ENCODE results near the gene B3GAT1.

B3GAT1 gene, protein sequence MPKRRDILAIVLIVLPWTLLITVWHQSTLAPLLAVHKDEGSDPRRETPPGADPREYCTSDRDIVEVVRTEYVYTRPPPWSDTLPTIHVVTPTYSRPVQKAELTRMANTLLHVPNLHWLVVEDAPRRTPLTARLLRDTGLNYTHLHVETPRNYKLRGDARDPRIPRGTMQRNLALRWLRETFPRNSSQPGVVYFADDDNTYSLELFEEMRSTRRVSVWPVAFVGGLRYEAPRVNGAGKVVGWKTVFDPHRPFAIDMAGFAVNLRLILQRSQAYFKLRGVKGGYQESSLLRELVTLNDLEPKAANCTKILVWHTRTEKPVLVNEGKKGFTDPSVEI

DNA sequence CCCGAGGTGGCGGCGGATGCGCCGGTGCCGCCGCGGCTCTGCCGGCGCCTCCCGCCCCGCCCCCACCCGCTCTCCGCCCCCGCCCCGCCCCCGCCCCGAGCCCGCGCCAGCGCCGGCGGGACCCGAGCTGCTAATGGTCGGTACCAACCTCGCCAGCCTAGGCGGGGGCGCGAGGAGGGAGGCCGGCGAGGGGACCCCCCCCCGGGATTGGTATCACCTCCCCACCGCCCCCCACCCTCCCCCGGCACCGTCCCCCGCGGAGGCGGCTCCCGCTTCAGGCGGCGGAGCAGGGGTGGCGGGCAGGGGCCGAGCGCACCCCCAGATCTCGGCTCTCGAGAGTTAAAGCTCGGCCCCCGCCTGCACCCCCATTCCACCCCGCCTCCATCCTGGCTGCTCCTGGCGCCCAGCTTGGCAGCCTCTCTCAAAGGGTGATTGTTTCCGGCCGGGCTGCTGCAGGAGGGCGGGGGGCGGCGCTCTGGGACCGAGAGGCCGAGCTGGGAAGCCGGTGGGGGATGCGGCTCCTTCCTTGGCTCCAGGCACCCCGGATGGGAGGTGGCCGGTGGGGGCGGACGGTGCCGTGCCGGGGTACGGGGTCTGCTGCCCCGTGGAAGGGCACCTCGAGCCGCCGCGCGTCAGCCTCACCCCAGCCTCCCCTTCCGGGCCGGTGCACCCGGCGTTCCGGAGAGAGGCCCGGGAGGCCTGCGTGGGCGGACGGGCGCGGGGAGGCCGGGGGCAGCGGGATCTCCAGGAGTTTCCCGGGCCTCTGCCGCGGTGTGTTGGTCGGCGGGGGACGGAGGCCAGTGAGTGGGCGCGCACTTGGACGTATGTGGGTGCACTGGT is at the start of gene B3GAT1:
Gene B3GAT1 (minus strand): TSS at position 40 of the 840 bp plus-strand sequence. CDS start 24,583 bp downstream, outside the sequence.
- no peak within 1 kb of the TSS for H3K4me2 ChIP-seq (ENCODE audit: low read length)

DNA sequence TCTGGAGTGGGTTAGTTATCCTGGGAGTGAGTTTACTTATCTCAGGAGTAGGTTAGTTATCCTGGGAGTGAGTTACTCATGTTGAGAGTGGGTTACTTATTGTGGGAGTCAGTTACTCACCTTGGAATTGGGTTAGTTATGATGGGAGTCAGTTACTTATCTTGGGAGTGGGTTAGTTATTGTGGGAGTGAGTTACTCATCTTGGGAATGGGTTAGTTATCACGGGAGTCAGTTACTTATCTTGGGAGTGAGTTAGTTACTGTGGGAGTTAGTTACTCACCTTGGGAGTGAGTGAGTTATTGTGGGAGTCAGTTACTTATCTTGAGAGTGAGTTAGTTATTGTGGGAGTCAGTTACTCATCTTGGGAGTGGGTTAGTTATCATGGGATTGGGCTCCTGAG is 49.6 kb upstream of the B3GAT1 start:
- H3K79me2 ChIP-seq (ENCODE audit: low read length), result no peaks in the 10 kb centered on the region
- no peaks in the 10 kb centered on the region for H3K27me3 ChIP-seq (ENCODE audit: low read depth, low read length)
- H3K36me3 ChIP-seq (replicated peaks; ENCODE audit: low read depth, low read length), result no peaks in the 10 kb centered on the region
- H3K27ac ChIP-seq (ENCODE audit: low read length), result no peak overlapping the region
- no peak overlapping the region for H3K9ac ChIP-seq (ENCODE audit: low read length)
- no peak overlapping the region for H3K4me3 ChIP-seq (ENCODE audit: low read length)
- H2AFZ ChIP-seq (ENCODE audit: low read depth, low read length), result no peak overlapping the region
- H3K4me1 ChIP-seq (ENCODE audit: low read length), result no peaks in the 10 kb centered on the region
- TF ChIP-seq, protein P1, sequence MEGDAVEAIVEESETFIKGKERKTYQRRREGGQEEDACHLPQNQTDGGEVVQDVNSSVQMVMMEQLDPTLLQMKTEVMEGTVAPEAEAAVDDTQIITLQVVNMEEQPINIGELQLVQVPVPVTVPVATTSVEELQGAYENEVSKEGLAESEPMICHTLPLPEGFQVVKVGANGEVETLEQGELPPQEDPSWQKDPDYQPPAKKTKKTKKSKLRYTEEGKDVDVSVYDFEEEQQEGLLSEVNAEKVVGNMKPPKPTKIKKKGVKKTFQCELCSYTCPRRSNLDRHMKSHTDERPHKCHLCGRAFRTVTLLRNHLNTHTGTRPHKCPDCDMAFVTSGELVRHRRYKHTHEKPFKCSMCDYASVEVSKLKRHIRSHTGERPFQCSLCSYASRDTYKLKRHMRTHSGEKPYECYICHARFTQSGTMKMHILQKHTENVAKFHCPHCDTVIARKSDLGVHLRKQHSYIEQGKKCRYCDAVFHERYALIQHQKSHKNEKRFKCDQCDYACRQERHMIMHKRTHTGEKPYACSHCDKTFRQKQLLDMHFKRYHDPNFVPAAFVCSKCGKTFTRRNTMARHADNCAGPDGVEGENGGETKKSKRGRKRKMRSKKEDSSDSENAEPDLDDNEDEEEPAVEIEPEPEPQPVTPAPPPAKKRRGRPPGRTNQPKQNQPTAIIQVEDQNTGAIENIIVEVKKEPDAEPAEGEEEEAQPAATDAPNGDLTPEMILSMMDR (IDR thresholded peaks at IDR 0.05; ENCODE audit: low read depth, low read length), result no peak
- no peak for TF ChIP-seq EZH2phosphoT487 (IDR thresholded peaks at IDR 0.05; ENCODE audit: low read depth)
- H3K9me3 ChIP-seq (ENCODE audit: insufficient read depth, low read length), result no peaks in the 10 kb centered on the region
- H4K20me1 ChIP-seq (ENCODE audit: insufficient read depth, low read length), result no peaks in the 10 kb centered on the region
- H3K4me2 ChIP-seq (ENCODE audit: low read length), result no peak overlapping the region

More for the DNA sequence above, at the start of gene B3GAT1:
- H4K20me1 ChIP-seq (ENCODE audit: insufficient read depth, low read length), result no peaks in the 10 kb centered on the region
- no peaks in the 10 kb centered on the region for H3K36me3 ChIP-seq (replicated peaks; ENCODE audit: low read depth, low read length)
- no peak within 1 kb of the TSS for H2AFZ ChIP-seq (ENCODE audit: low read depth, low read length)
- H3K79me2 ChIP-seq (ENCODE audit: low read length), result no peaks in the 10 kb centered on the region
- H3K9ac ChIP-seq (ENCODE audit: low read length), result no peak within 1 kb of the TSS
- no peaks in the 10 kb centered on the region for H3K4me1 ChIP-seq (ENCODE audit: low read length)
- H3K4me3 ChIP-seq (ENCODE audit: low read length), result no peak within 1 kb of the TSS
- no peak for TF ChIP-seq EZH2phosphoT487 (IDR thresholded peaks at IDR 0.05; ENCODE audit: low read depth)
- TF ChIP-seq, protein P1 (IDR thresholded peaks at IDR 0.05; ENCODE audit: low read depth, low read length), result no peak
- no peak within 1 kb of the TSS for H3K27ac ChIP-seq (ENCODE audit: low read length)
- peaks cover 23% of the 10 kb centered on the region for H3K27me3 ChIP-seq (ENCODE audit: low read depth, low read length)
- H3K9me3 ChIP-seq (ENCODE audit: insufficient read depth, low read length), result no peaks in the 10 kb centered on the region

DNA sequence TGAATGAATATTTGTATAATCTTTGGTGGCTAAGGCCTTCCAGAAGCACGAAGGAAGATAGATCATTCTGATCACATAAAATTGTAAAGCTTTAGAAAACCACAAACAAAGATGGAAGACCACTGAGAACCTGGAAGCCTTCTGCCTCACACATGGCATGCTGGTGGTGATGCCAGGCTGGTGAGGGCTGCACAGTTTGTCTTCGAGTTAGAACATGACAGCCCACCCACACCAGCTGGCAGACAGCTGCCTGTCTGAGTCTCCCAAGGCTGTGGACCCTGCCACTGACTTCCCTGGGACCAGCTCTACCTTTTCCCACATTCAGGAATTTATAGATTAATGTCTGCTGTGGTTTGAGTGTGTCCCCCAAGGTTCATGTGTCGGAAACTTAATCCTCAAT is 48.8 kb upstream of the B3GAT1 start:
- H4K20me1 ChIP-seq (ENCODE audit: insufficient read depth, low read length), result no peaks in the 10 kb centered on the region
- H3K4me3 ChIP-seq (ENCODE audit: low read length), result no peak overlapping the region
- no peak overlapping the region for H2AFZ ChIP-seq (ENCODE audit: low read depth, low read length)
- H3K27me3 ChIP-seq (ENCODE audit: low read depth, low read length), result no peaks in the 10 kb centered on the region
- no peaks in the 10 kb centered on the region for H3K79me2 ChIP-seq (ENCODE audit: low read length)
- no peak overlapping the region for H3K4me2 ChIP-seq (ENCODE audit: low read length)
- TF ChIP-seq, protein P1 (IDR thresholded peaks at IDR 0.05; ENCODE audit: low read depth, low read length), result no peak
- no peak for TF ChIP-seq EZH2phosphoT487 (IDR thresholded peaks at IDR 0.05; ENCODE audit: low read depth)
- no peaks in the 10 kb centered on the region for H3K4me1 ChIP-seq (ENCODE audit: low read length)
- H3K27ac ChIP-seq (ENCODE audit: low read length), result no peak overlapping the region
- no peaks in the 10 kb centered on the region for H3K9me3 ChIP-seq (ENCODE audit: insufficient read depth, low read length)
- no peaks in the 10 kb centered on the region for H3K36me3 ChIP-seq (replicated peaks; ENCODE audit: low read depth, low read length)
- H3K9ac ChIP-seq (ENCODE audit: low read length), result no peak overlapping the region

DNA sequence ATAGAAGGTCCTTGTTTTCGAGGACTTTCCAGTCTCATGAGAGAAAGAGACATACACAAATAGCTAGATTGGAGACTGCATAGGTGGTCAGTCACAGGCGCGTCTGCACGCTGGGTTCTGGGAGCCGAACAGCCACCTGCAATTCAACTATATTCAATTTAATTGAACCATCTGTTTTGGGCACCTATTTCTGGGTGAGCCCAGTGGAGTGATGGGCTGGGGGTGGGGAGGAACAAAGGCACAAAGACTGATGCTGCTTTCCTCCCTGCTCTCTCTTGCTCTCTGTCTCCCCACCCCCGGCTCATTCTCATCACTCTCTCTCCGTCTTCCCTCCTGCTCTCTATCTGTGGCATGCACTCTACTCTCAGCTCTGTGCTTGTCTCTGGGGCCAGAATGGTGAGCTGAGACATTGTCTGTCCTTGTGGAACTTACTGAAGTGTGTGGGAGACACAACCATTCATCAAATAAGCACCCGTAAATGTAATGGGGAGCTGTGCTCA is 48.1 kb upstream of the B3GAT1 start:
- Histone ChIP-seq H2AFZ (ENCODE audit: low read depth, low read length) (no peak overlapping the region), H3K4me3 (ENCODE audit: low read length) (no peak overlapping the region), H3K27me3 (ENCODE audit: low read depth, low read length) (no peaks in the 10 kb centered on the region), H3K27ac (ENCODE audit: low read length) (no peak overlapping the region), H3K9ac (ENCODE audit: low read length) (no peak overlapping the region), H3K79me2 (ENCODE audit: low read length) (no peaks in the 10 kb centered on the region), H3K4me1 (ENCODE audit: low read length) (no peaks in the 10 kb centered on the region), H3K9me3 (ENCODE audit: insufficient read depth, low read length) (no peaks in the 10 kb centered on the region), H3K36me3 (replicated peaks; ENCODE audit: low read depth, low read length) (no peaks in the 10 kb centered on the region), H3K4me2 (ENCODE audit: low read length) (no peak overlapping the region), H4K20me1 (ENCODE audit: insufficient read depth, low read length) (no peaks in the 10 kb centered on the region)
- TF ChIP-seq, protein P1 (IDR thresholded peaks at IDR 0.05; ENCODE audit: low read depth, low read length), result no peak
- no peak for TF ChIP-seq EZH2phosphoT487 (IDR thresholded peaks at IDR 0.05; ENCODE audit: low read depth)

All from OCI-LY3 (cell line).